ENCODE results near the gene CCDC83. TPM values are rescaled to one million over a fixed set of nuclear protein-coding genes. Genes with fewer than 3 reads are reported as not detected.
"Not testable (repeated sequence)": the region's sequence is repeated elsewhere in the genome, so short reads cannot be mapped to it uniquely, and the experiment has no call there.

Gene CCDC83
- total RNA-seq, 2 experiments from 2014 or later, result not detected

DNA sequence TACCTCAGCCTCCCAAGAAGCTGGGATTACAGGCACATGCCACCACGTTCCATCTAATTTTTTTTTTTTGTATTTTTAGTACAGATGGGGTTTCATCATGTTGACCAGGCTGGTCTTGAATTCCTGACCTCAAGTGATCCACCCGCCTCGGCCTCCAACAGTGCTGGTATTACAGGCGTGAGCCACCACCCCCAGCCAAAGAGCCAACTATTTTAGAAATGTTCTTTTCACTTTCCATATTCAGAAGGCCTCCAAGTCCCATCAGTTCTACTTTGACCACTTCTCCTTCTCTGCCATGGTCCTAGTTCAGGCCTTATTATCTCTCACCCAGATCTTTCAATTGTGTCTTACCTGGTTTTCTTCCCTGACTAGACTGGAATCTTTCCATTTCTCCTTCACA lies 48.2 kb downstream of the CCDC83 start:
- Mint-ChIP-seq H3K27me3 (peaks cover 4% of the 10 kb centered on the region), H3K27ac (no peak overlapping the region), H3K9me3 (no peaks in the 10 kb centered on the region), H3K36me3 (ENCODE audit: low read depth) (no peaks in the 10 kb centered on the region), H3K4me3 (no peak overlapping the region), H3K4me1 (no peaks in the 10 kb centered on the region)
- CTCF ChIA-PET, result no interaction called here
- POLR2A ChIA-PET, result no interaction called here
- no peak for DNase-seq

DNA sequence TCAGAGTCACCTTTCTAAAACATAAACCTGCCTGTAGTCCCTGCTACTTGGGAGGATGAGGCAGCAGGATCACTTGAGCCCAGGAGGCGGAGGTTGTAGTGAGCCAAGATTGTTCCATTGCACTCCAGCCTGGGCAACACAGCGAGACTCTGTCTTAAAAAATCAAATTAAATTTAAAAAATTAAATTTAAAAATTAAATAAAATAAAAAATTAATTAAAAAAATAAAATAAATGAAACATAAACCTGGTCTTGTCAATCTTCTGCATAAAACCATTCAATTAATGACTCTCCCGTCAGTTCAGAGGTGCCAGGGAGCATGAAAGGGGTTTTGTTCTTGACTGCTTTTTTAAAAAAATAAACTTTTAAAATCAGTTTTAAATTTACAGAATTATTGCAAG lies 48.6 kb downstream of the CCDC83 start:
- CTCF ChIA-PET, result no interaction called here
- DNase-seq, result no peak

DNA sequence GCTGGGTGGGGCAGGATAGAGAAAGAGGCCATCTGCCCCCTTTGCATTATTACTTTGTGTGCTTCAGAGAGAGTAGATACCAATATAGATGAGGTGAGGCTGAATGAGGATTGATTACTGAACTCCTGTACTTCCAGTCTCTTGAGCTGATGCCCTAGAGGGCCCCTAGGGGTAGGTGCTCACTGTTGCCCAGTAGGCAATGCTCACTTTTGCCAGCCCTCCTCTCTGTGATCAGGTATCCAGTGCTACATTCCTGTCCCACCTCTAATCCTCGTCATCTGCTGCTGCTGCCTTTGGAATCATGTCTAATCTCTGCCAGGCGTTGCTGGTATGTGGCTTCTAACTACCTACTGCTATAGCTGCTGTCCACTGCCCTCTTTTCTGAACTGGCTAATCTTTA lies 57.2 kb downstream of the CCDC83 start:
- CTCF ChIA-PET, result no interaction called here
- DNase-seq, result no peak
- no peaks in the 10 kb centered on the region for H3K27me3 Mint-ChIP-seq
- H3K4me3 Mint-ChIP-seq, result no peak overlapping the region
- no peaks in the 10 kb centered on the region for H3K36me3 Mint-ChIP-seq (ENCODE audit: low read depth)
- POLR2A ChIA-PET, result no interaction called here
- no peak overlapping the region for H3K27ac Mint-ChIP-seq
- H3K9me3 Mint-ChIP-seq, result peaks cover 4% of the 10 kb centered on the region
- H3K4me1 Mint-ChIP-seq, result no peaks in the 10 kb centered on the region

More for the DNA sequence above, 48.6 kb downstream of the CCDC83 start:
- Mint-ChIP-seq H3K4me1 (no peaks in the 10 kb centered on the region), H3K36me3 (ENCODE audit: low read depth) (no peaks in the 10 kb centered on the region), H3K27ac (no peak overlapping the region), H3K4me3 (no peak overlapping the region), H3K9me3 (no peaks in the 10 kb centered on the region), H3K27me3 (peaks cover 4% of the 10 kb centered on the region)
- POLR2A ChIA-PET, result no interaction called here

DNA sequence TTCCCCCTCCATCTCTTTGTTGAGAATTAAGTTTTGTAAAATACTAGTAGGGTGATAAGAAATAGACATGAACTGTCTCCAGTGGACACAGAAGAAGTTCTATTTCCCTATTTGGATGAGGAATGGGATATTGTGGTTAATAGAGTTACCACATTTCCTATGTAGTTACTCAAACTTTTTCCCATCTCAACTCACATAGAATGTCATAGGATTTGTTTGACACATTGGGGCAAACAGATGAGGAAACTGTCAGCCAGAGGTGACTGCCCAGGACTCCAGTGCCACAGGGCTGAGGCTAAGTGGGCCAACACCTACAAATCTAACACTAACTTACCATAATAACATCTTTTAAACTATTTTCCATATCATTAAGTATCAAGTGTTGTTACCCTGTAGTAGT lies 58.3 kb downstream of the CCDC83 start:
- H3K4me3 Mint-ChIP-seq, result no peak overlapping the region
- H3K4me1 Mint-ChIP-seq, result no peaks in the 10 kb centered on the region
- no peaks in the 10 kb centered on the region for H3K36me3 Mint-ChIP-seq (ENCODE audit: low read depth)
- no peaks in the 10 kb centered on the region for H3K27me3 Mint-ChIP-seq
- H3K9me3 Mint-ChIP-seq, result peaks cover 4% of the 10 kb centered on the region
- CTCF ChIA-PET, result no interaction called here
- POLR2A ChIA-PET, result no interaction called here
- DNase-seq, result no peak
- no peak overlapping the region for H3K27ac Mint-ChIP-seq

DNA sequence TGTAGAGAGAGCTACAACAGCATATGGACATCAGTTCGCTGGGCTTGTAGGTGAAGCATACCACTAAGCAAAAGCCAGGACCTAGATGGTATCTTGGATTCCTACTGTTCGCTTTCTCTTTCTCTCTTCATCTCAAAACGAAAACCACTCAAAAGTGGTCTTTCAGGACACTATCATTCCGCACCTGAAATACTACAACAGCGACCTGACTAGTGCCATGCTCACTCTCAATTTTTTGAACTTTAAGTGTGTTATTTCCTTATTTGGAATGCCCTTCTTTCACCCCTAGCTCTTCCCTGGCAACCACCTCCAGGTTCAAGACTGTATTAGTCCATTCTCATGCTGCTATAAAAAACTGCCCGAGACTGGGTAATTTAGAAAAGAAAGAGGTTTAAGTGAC lies 59.2 kb downstream of the CCDC83 start:
- H3K36me3 Mint-ChIP-seq (ENCODE audit: low read depth), result no peaks in the 10 kb centered on the region
- no peaks in the 10 kb centered on the region for H3K27me3 Mint-ChIP-seq
- POLR2A ChIA-PET, result no interaction called here

DNA sequence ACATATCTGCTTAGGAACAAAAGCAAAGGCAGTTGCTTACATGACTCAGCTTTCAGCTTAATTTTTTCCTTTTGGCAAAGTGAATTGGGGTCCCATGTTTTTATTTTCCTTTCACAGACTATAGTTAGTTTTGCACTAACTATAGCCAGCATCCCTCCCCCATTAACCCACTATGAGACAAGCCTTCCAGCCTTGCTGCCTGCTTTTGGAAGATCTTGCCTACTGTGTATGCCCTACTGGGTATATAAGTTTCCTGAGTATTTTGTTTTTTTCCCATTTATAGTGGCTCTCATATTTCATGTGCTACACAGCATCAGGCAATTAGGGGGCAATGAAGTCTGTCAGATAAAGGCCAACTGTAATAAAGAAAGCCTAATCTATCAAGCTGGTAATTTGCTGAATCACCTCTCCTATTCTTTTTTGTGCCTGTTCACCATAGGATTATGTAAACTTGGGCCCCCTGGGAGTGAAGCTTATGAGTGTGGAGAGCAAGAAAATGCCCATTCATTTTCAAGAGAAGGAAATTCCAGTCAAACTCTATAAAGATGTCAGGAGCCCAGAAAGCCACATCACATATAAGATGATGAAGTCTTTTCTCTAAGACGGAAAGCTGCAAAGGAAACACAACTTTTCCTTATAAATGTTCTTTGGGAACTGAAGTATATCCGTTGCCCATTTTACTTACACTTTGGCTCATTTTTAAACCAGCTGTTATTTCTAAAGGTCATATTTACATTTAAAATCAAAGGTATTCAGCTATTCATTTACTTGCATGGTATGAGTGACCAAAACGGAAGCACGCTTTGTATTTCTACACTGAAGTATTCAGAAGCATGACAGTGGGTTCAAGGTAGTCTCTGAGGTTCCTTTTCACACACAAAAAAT lies 64.0 kb downstream of the CCDC83 start:
- ChIA-PET POLR2A (no interaction called here), CTCF (interaction anchor here (0.9 to 1.3 kb wide), 2 partner anchors 65 to 300 kb away, joined by 3 to 4 read pairs; partner anchors contain the start of gene CCDC83)
- Mint-ChIP-seq H3K36me3 (ENCODE audit: low read depth) (no peaks in the 10 kb centered on the region), H3K9me3 (peaks cover 4% of the 10 kb centered on the region), H3K4me3 (no peak overlapping the region), H3K4me1 (peaks cover 4% of the 10 kb centered on the region), H3K27ac (no peak overlapping the region), H3K27me3 (no peaks in the 10 kb centered on the region)
- no peak for DNase-seq

More for the DNA sequence above, 59.2 kb downstream of the CCDC83 start:
- Mint-ChIP-seq H3K9me3 (peaks cover 4% of the 10 kb centered on the region), H3K27ac (no peak overlapping the region), H3K4me1 (no peaks in the 10 kb centered on the region), H3K4me3 (no peak overlapping the region)
- CTCF ChIA-PET, result no interaction called here
- DNase-seq, result no peak

DNA sequence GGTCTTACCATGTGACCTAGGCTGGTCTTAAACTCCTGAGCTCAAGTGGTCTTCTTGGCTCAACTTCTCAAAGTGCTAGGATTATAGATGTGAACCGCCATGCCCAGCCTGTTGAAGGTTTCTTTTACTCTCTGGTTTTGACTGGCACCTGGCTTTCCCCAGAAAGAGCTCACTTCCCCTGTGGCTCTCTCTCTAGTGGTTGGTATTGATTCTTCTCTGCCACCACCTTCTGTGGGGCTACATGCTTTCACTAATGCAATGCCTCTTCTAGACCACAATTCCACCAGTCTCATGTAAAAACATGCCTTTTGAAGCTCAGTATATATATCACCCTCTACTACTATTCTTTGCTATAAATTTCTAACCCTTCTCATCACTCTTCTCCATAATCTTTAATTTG lies 67.2 kb downstream of the CCDC83 start:
- POLR2A ChIA-PET, result interaction anchor here (0.6 kb wide), 1 partner anchor 271 kb away, joined by 3 read pairs; no protein-coding TSS in a partner anchor
- no peak overlapping the region for H3K4me3 Mint-ChIP-seq
- peaks cover 4% of the 10 kb centered on the region for H3K4me1 Mint-ChIP-seq
- H3K9me3 Mint-ChIP-seq, result no peaks in the 10 kb centered on the region
- CTCF ChIA-PET, result no interaction called here
- DNase-seq, result no peak
- no peak overlapping the region for H3K27ac Mint-ChIP-seq
- peaks cover 14% of the 10 kb centered on the region for H3K27me3 Mint-ChIP-seq
- no peaks in the 10 kb centered on the region for H3K36me3 Mint-ChIP-seq (ENCODE audit: low read depth)

DNA sequence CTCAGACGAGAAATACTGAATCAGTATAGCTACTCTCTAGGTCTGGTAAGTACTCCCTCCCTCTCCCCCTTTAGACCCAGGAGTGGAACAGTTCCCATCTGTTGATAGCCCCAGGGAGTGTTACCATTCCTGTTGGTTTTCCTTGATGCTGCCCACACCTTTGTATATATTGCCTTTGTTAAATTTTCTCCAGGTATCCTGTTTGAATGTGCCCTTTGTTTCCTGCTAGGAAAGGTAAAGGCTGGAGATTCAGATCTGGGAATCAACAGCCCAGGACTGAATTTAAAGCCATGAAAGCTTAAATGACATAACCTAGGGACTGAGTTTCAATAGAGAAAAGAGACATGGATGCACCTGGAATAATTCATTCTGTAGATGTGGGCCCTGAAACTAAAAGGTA lies 68.3 kb downstream of the CCDC83 start:
- no peaks in the 10 kb centered on the region for H3K36me3 Mint-ChIP-seq (ENCODE audit: low read depth)
- H3K27ac Mint-ChIP-seq, result no peak overlapping the region

DNA sequence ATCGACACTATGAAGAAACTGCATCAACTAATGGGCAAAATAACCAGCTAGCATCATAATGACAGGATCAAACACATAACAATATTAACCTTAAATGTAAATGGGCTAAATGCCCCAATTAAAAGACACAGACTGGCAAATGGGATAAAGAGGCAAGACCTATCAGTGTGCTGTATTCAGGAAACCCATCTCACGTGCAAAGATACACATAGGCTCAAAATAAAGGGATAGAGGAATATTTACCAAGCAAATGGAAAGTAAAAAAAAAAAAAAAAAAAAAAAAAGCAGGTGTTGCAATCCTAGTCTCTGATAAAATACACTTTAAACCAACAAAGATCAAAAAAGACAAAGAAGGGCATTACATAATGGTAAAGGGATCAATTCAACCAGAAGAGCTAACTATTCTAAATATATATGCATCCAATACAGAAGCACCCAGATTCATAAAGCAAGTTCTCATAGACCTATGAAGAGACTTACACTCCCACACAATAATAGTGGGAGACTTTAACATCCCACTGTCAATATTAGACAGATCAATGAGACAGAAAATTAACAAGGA lies 71.6 kb downstream of the CCDC83 start:
- DNase-seq; H3K27ac Mint-ChIP-seq; H3K9me3 Mint-ChIP-seq; POLR2A ChIA-PET; H3K4me1 Mint-ChIP-seq; CTCF ChIA-PET; H3K36me3 Mint-ChIP-seq (ENCODE audit: low read depth); H3K4me3 Mint-ChIP-seq: not testable (repeated sequence)
- H3K27me3 Mint-ChIP-seq, result peaks cover 41% of the 10 kb centered on the region

More for the DNA sequence above, 68.3 kb downstream of the CCDC83 start:
- ChIA-PET POLR2A (no interaction called here), CTCF (no interaction called here)
- H3K27me3 Mint-ChIP-seq, result peaks cover 23% of the 10 kb centered on the region
- DNase-seq, result no peak
- H3K9me3 Mint-ChIP-seq, result no peaks in the 10 kb centered on the region
- no peak overlapping the region for H3K4me3 Mint-ChIP-seq
- H3K4me1 Mint-ChIP-seq, result peaks cover 4% of the 10 kb centered on the region

DNA sequence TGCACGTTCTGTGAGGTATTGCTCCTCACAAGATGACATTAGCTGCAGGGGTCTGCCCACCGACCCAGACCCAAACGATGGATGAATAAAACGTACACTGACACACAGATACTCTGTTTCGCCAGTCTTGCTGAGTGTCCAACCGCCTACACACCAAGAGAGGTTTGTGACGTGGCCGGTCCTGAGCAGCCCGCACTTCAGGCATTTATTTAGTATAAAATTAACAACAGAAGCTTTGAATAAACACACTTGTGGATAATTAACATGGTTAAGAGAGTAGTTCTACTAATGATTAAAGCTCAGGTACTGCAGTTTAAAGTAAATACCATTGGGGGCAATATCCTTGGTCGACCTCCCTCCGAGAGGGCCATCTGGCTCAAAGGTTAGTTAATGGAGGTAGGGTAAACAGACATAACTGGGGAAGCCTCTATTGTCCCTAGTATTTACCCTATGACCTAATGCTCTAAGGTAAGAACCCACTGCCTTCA lies 75.7 kb downstream of the CCDC83 start:
- ChIA-PET POLR2A (no interaction called here), CTCF (no interaction called here)
- Mint-ChIP-seq H3K27ac (no peak overlapping the region), H3K9me3 (no peaks in the 10 kb centered on the region), H3K36me3 (ENCODE audit: low read depth) (no peaks in the 10 kb centered on the region), H3K4me3 (no peak overlapping the region), H3K4me1 (no peaks in the 10 kb centered on the region), H3K27me3 (peaks cover 36% of the 10 kb centered on the region)
- DNase-seq, result no peak

DNA sequence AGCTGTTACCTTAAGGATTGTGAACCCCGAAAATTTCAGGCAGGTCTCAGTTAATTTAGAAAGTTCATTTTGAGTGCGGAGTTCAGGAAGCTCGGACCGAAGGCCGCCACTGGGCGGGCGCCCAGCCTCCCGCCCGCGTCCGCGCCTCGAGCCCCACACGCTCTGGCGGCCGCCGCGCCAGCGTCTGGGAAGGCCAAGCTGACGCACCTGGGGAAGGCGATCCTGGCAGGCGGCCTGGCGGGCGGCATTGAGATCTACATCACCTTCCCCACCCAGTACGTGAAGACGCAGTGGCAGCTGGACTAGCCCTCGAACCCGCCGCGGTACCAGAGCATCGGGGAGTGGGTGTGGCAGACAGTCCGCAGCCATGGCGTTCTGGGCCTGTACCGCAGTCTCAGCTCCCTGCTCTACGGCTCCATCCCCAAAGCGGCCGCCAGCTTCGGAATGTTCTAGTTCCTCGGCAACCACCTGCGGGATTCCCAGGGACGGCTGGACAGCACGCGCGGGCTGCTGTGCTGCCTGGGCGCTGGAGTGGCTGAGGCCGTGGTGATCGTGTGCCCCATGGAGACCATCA lies 79.5 kb downstream of the CCDC83 start:
- Mint-ChIP-seq H3K4me3 (no peak overlapping the region), H3K36me3 (ENCODE audit: low read depth) (peaks cover 5% of the 10 kb centered on the region), H3K27ac (no peak overlapping the region), H3K27me3 (peaks cover 10% of the 10 kb centered on the region), H3K4me1 (peaks cover 7% of the 10 kb centered on the region), H3K9me3 (peaks cover 5% of the 10 kb centered on the region)
- ChIA-PET POLR2A (no interaction called here), CTCF (no interaction called here)
- DNase-seq, result no peak

DNA sequence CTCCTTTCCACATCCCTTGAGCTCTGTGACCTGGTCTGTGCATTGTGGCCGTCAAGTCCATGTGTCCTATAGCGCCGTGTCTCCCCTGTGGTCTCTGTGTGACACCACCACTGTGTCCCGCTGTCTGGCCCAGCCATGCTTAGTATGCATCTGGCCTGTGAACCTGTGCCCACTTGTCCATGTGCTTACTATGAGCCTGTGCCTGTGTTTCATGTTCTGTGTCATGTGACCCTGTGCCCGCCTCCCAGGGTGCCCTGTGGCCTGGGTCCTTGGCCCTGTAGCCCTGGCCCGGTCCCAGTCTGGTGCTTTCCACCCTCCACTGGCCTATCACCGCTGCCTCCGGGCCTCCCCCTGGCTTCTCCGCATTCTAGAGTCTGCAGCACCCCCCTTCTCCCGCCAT lies 80.6 kb downstream of the CCDC83 start:
- DNase-seq, result no peak
- CTCF ChIA-PET, result no interaction called here
- H3K4me3 Mint-ChIP-seq, result no peak overlapping the region
- POLR2A ChIA-PET, result no interaction called here
- H3K9me3 Mint-ChIP-seq, result peaks cover 5% of the 10 kb centered on the region
- peaks cover 9% of the 10 kb centered on the region for H3K4me1 Mint-ChIP-seq
- peaks cover 4% of the 10 kb centered on the region for H3K27me3 Mint-ChIP-seq
- H3K27ac Mint-ChIP-seq, result no peak overlapping the region
- peaks cover 5% of the 10 kb centered on the region for H3K36me3 Mint-ChIP-seq (ENCODE audit: low read depth)

DNA sequence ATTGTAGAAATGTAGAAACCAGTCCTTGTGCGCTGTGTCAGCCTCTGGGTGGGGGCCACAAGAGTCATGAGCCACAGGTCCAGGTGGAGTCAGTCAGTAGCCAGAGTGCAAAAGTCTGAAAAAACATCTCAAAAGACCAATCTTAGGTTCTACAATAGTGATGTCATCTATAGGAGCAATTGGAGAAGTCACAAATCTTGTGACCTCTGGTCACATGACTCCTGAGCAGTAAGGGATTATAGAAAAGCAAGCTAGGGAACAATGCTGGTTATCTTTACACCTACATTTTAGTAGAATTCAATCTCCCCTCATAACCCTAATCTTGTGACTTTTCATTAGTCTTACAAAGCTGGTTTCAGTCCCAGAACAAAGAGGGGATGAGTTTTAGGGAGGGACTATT lies 82.7 kb downstream of the CCDC83 start:
- no peak overlapping the region for H3K4me3 Mint-ChIP-seq
- no peak for DNase-seq
- peaks cover 11% of the 10 kb centered on the region for H3K4me1 Mint-ChIP-seq
- H3K9me3 Mint-ChIP-seq, result peaks cover 5% of the 10 kb centered on the region
- H3K27me3 Mint-ChIP-seq, result no peaks in the 10 kb centered on the region
- ChIA-PET POLR2A (no interaction called here), CTCF (no interaction called here)
- H3K27ac Mint-ChIP-seq, result no peak overlapping the region
- H3K36me3 Mint-ChIP-seq (ENCODE audit: low read depth), result peaks cover 5% of the 10 kb centered on the region

All from activated CD4-positive, alpha-beta memory T cell treated with anti-CD3 and anti-CD28 coated beads, Interleukin-2, amount 10 ng/mL, durations not matched to agents 7 days and 5 days (primary cell).